HFFc6 (cell line): ENCODE results near the gene SENP7. TPM values are rescaled to one million over a fixed set of nuclear protein-coding genes. Genes with fewer than 3 reads are reported as not detected.

ENCODE experiments used
- DNase-seq: peaks from one replicate; pipeline ENCODE4 v3.0.0-alpha.2; 2018
- H3K27ac Mint-ChIP-seq: 2 replicates; pipeline ENCODE4 v1.8.0; 2020; ENCODE audit warnings: mild to moderate bottlenecking, mixed read lengths
- H3K27me3 Mint-ChIP-seq: 2 replicates; pipeline ENCODE4 v1.8.0; 2021; ENCODE audit warnings: mild to moderate bottlenecking, moderate library complexity, mixed read lengths; ENCODE audit not compliant: insufficient read depth
- H3K36me3 Mint-ChIP-seq: 2 replicates; pipeline ENCODE4 v1.8.0; 2021; ENCODE audit warnings: low read depth, mixed read lengths
- H3K4me1 Mint-ChIP-seq: 2 replicates; pipeline ENCODE4 v1.8.0; 2020; ENCODE audit warnings: low read depth, mixed read lengths
- H3K4me3 Mint-ChIP-seq: 2 replicates; pipeline ENCODE4 v1.8.0; 2020; ENCODE audit warnings: mild to moderate bottlenecking, moderate library complexity, mixed read lengths
- H3K9me3 Mint-ChIP-seq: 2 replicates; pipeline ENCODE4 v1.8.0; 2020; ENCODE audit warnings: mild to moderate bottlenecking, mixed read lengths
- CTCF ChIP-seq: fragments of 200-600 bp; sonication (generic); IDR thresholded peaks from 2 replicates; pipeline ENCODE4 v1.5.0; 2021; ENCODE audit warnings: antibody characterized with exemption, mild to moderate bottlenecking
- total RNA-seq, 6 experiments: library from RNA; stranded (reverse); fragmentation: NEBNext Ultra II Directional; extraction: Animal tissue kit (Norgen Biotek cat#: 25700); gene quantifications; 2 replicates in 1 of 6; 3 replicates in 5 of 6; pipeline ENCODE4 v1.2.3, GENCODE V29; 2021

Gene SENP7
- total RNA-seq, 6 experiments from 2014 or later = 4.1 to 6.7 (median 5.6) TPM

- no peak for DNase-seq
- no peak overlapping the region for H3K27ac Mint-ChIP-seq
- H3K27me3 Mint-ChIP-seq = no peaks in the 10 kb centered on the region
- no peaks in the 10 kb centered on the region for H3K9me3 Mint-ChIP-seq
- H3K4me3 Mint-ChIP-seq = no peak overlapping the region
- peaks cover 30% of the 10 kb centered on the region for H3K36me3 Mint-ChIP-seq
- H3K4me1 Mint-ChIP-seq = peaks cover 9% of the 10 kb centered on the region; the same call in 1 of the 2 replicates
- TF ChIP-seq CTCF = no peak
Observed at GRCh38 chr3:101501783-101502182, 11.2 kb downstream of the SENP7 start.

DNA sequence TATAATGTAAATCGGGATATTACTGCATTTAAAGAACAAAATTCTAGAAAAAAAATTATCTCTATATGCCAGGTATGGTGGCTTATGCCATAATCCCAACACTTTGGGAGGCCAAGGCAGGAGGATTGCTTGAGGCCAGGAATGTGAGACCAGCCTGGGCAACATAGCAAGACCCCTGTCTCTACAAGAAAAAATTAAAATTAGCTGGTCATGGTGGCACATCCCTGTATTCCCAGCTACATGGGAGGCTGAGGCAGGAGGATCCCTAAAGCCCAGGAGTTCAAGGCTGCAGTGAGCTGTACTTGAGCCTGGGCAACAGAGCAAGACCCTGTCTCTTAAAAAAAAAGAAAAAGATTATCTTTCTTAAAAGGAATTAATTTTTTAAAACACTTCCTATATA, 12.8 kb downstream of the SENP7 start:
- no peak for DNase-seq
- H3K9me3 Mint-ChIP-seq = no peaks in the 10 kb centered on the region
- H3K27ac Mint-ChIP-seq = no peak overlapping the region
- no peak for TF ChIP-seq CTCF
- peaks cover 25% of the 10 kb centered on the region for H3K36me3 Mint-ChIP-seq
- no peaks in the 10 kb centered on the region for H3K27me3 Mint-ChIP-seq
- peaks cover 9% of the 10 kb centered on the region; the same call in 1 of the 2 replicates for H3K4me1 Mint-ChIP-seq
- H3K4me3 Mint-ChIP-seq = no peak overlapping the region

- no peak overlapping the region for H3K27ac Mint-ChIP-seq
- no peak overlapping the region for H3K4me3 Mint-ChIP-seq
- TF ChIP-seq CTCF = no peak
- H3K27me3 Mint-ChIP-seq = no peaks in the 10 kb centered on the region
- DNase-seq = no peak
- no peaks in the 10 kb centered on the region for H3K9me3 Mint-ChIP-seq
- H3K36me3 Mint-ChIP-seq = peaks cover 24% of the 10 kb centered on the region
- H3K4me1 Mint-ChIP-seq = peaks cover 15% of the 10 kb centered on the region
Observed at GRCh38 chr3:101497803-101498202, 15.2 kb downstream of the SENP7 start.

GRCh38 chr3:101495552-101495951, 17.5 kb downstream of the SENP7 start:
- H3K4me1 Mint-ChIP-seq = peaks cover 7% of the 10 kb centered on the region
- DNase-seq = no peak
- no peak overlapping the region for H3K27ac Mint-ChIP-seq
- H3K9me3 Mint-ChIP-seq = no peaks in the 10 kb centered on the region
- no peaks in the 10 kb centered on the region for H3K27me3 Mint-ChIP-seq
- TF ChIP-seq CTCF = 0 out of 2 replicates have a peak, but pooled peaks have one; percentile 24
- H3K4me3 Mint-ChIP-seq = no peak overlapping the region
- peaks cover 29% of the 10 kb centered on the region for H3K36me3 Mint-ChIP-seq

- peak; percentile 55 for DNase-seq
- Mint-ChIP-seq H3K27me3 (no peaks in the 10 kb centered on the region), H3K4me1 (peaks cover 17% of the 10 kb centered on the region), H3K27ac (peak overlapping the region; percentile 71), H3K36me3 (peaks cover 36% of the 10 kb centered on the region), H3K9me3 (no peaks in the 10 kb centered on the region), H3K4me3 (peak overlapping the region; percentile 49)
- no peak for TF ChIP-seq CTCF
Observed at GRCh38 chr3:101484805-101485620, 28.0 kb downstream of the SENP7 start.
